Measurements from ENCODE around the gene SLC44A3. TPM values are rescaled to one million over a fixed set of nuclear protein-coding genes. Genes with fewer than 3 reads are reported as not detected.

SLC44A3 gene
- total RNA-seq, 1 donor from 2014 or later = 1.7 TPM

DNA sequence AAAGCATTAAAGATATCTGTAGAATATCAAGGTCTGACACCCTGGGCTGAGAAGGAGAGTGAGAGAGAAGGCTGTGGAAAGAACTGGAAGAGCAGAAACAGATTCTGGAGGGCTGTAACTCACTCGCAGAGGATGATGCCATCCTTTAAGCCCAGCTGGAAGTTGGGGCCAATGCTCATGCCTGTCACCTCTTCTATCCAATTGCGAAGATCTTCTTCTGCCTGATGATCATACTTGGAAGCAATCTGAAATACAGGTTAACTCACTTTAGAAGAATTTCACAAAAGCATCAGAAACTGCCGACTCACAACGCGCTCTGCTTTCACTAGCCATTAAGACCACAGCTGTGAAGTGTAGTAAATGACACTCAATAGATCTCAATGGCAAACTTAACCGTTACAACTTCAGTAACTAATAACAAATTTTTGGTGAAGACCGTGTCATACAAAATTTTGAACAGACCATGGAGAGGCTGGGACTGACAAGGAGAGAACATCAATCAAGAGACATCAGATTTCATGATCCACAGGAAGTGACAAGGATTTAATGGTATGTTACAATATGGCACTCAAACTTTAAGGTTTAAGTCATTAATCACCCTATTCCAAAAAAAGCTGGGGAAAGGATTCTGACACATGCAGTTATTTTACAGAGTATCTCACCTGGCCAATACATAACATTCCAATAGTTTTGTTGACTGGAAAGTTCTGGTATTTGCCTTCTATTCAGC is 83.3 kb downstream of the SLC44A3 start:
- peaks cover 45% of the 10 kb centered on the region for H3K36me3 Mint-ChIP-seq
- Histone ChIP-seq H3K27me3 (no peaks in the 10 kb centered on the region), H3K36me3 (peaks cover 35% of the 10 kb centered on the region), H3K9me3 (ENCODE audit: low read depth) (no peaks in the 10 kb centered on the region), H4K20me1 (ENCODE audit: low read depth) (peaks cover 99% of the 10 kb centered on the region), H3K4me3 (no peak overlapping the region), H3K4me2 (no peak overlapping the region), H3K4me1 (no peaks in the 10 kb centered on the region), H3F3A (ENCODE audit: low read depth) (peaks cover 14% of the 10 kb centered on the region), H2AFZ (replicated peaks) (no peak overlapping the region), H3K9ac (no peak overlapping the region), H3K79me2 (ENCODE audit: low read depth) (peaks cover 89% of the 10 kb centered on the region), H3K27ac (no peak overlapping the region)
- H3K9me3 Mint-ChIP-seq = peaks cover 3% of the 10 kb centered on the region
- H3K27me3 Mint-ChIP-seq (ENCODE audit: insufficient read depth, low read depth) = peaks cover 2% of the 10 kb centered on the region
- TF ChIP-seq, protein P1, sequence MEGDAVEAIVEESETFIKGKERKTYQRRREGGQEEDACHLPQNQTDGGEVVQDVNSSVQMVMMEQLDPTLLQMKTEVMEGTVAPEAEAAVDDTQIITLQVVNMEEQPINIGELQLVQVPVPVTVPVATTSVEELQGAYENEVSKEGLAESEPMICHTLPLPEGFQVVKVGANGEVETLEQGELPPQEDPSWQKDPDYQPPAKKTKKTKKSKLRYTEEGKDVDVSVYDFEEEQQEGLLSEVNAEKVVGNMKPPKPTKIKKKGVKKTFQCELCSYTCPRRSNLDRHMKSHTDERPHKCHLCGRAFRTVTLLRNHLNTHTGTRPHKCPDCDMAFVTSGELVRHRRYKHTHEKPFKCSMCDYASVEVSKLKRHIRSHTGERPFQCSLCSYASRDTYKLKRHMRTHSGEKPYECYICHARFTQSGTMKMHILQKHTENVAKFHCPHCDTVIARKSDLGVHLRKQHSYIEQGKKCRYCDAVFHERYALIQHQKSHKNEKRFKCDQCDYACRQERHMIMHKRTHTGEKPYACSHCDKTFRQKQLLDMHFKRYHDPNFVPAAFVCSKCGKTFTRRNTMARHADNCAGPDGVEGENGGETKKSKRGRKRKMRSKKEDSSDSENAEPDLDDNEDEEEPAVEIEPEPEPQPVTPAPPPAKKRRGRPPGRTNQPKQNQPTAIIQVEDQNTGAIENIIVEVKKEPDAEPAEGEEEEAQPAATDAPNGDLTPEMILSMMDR (IDR thresholded peaks at IDR 0.05) = no peak
- no peak for TF ChIP-seq EZH2phosphoT487 (IDR thresholded peaks at IDR 0.05)
- no peak for TF ChIP-seq EZH2 (IDR thresholded peaks at IDR 0.05)
- no peak for DNase-seq (ENCODE audit: low spot score)
- no peak overlapping the region for H3K4me3 Mint-ChIP-seq
- peaks cover 16% of the 10 kb centered on the region for H3K4me1 Mint-ChIP-seq
- H3K27ac Mint-ChIP-seq = peak overlapping the region; percentile 16

DNA sequence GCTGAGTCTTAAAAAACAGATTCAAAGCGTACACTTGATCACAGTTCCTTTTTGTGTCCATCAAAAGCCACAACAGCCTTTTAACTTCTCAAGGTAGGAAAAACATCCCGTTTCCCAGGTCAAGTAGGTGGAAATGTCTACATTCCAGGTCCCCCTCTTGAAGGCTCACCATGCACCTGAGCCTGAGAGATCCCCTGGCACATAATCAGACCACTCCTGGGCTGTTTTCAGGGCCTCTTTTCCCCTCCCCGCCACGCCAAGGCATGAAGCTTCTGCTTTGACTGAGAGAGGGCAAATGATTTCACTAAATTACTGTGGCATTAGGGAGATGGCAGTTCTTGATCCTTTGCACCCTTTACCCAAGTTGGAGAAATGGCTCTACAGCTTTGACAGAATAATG is 85.0 kb downstream of the SLC44A3 start:
- no peak for DNase-seq (ENCODE audit: low spot score)
- Histone ChIP-seq H3K4me3 (no peak overlapping the region), H3K9me3 (ENCODE audit: low read depth) (no peaks in the 10 kb centered on the region), H3K4me2 (no peak overlapping the region), H3K4me1 (peaks cover 13% of the 10 kb centered on the region), H3K36me3 (peaks cover 27% of the 10 kb centered on the region), H3K27me3 (no peaks in the 10 kb centered on the region), H4K20me1 (ENCODE audit: low read depth) (peaks cover 100% of the 10 kb centered on the region), H3K79me2 (ENCODE audit: low read depth) (peaks cover 98% of the 10 kb centered on the region), H2AFZ (replicated peaks) (no peak overlapping the region), H3F3A (ENCODE audit: low read depth) (peaks cover 5% of the 10 kb centered on the region), H3K9ac (no peak overlapping the region), H3K27ac (no peak overlapping the region)
- Mint-ChIP-seq H3K9me3 (peaks cover 11% of the 10 kb centered on the region), H3K27ac (no peak overlapping the region), H3K36me3 (peaks cover 43% of the 10 kb centered on the region), H3K4me3 (no peak overlapping the region), H3K27me3 (ENCODE audit: insufficient read depth, low read depth) (peaks cover 2% of the 10 kb centered on the region), H3K4me1 (peaks cover 24% of the 10 kb centered on the region)
- TF ChIP-seq, protein P1 (IDR thresholded peaks at IDR 0.05) = no peak
- no peak for TF ChIP-seq EZH2phosphoT487 (IDR thresholded peaks at IDR 0.05)
- no peak for TF ChIP-seq EZH2 (IDR thresholded peaks at IDR 0.05)

DNA sequence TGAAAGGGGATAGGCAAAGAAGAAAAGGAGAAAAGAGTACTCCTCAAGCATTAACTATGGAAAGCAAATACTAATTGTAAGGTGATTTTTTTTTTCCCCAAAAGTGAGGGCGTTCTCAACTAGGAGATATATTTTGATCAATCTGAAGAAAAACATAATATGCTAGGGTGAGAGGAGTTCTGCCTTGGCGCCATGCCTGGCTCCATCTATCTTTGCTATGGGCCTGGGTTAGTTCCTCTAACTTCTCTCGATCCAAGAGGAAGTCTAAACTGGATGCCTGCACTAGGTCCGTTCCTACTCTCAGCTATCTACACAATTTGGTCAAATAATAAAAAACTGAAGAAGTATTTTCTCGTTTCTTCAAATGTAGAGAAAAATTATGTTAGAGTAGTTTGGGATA is 86.2 kb downstream of the SLC44A3 start:
- peaks cover 48% of the 10 kb centered on the region for H3K36me3 Mint-ChIP-seq
- no peaks in the 10 kb centered on the region for H3K9me3 ChIP-seq (ENCODE audit: low read depth)
- H3K27ac Mint-ChIP-seq = no peak overlapping the region
- H2AFZ ChIP-seq (replicated peaks) = no peak overlapping the region
- H3K4me2 ChIP-seq = no peak overlapping the region
- H3K4me1 ChIP-seq = peaks cover 20% of the 10 kb centered on the region
- H3K4me3 ChIP-seq = no peak overlapping the region
- H3K27me3 ChIP-seq = no peaks in the 10 kb centered on the region
- no peak for TF ChIP-seq EZH2 (IDR thresholded peaks at IDR 0.05)
- no peak for TF ChIP-seq EZH2phosphoT487 (IDR thresholded peaks at IDR 0.05)
- TF ChIP-seq, protein P1 (IDR thresholded peaks at IDR 0.05) = no peak
- no peak overlapping the region for H3K27ac ChIP-seq
- H3K36me3 ChIP-seq = peaks cover 22% of the 10 kb centered on the region
- H4K20me1 ChIP-seq (ENCODE audit: low read depth) = peaks cover 100% of the 10 kb centered on the region
- peaks cover 100% of the 10 kb centered on the region for H3K79me2 ChIP-seq (ENCODE audit: low read depth)
- H3K4me1 Mint-ChIP-seq = peaks cover 32% of the 10 kb centered on the region
- H3K9ac ChIP-seq = no peak overlapping the region
- no peak for DNase-seq (ENCODE audit: low spot score)
- H3K27me3 Mint-ChIP-seq (ENCODE audit: insufficient read depth, low read depth) = peaks cover 2% of the 10 kb centered on the region
- peaks cover 10% of the 10 kb centered on the region for H3F3A ChIP-seq (ENCODE audit: low read depth)
- H3K4me3 Mint-ChIP-seq = no peak overlapping the region
- peaks cover 21% of the 10 kb centered on the region for H3K9me3 Mint-ChIP-seq

Measured in neural progenitor cell (in vitro differentiated cells).